Glomerular endothelial cell (primary cell): ENCODE results near the gene MRPL53. TPM values are rescaled to one million over a fixed set of nuclear protein-coding genes. Genes with fewer than 3 reads are reported as not detected.
"Not testable (repeated sequence)": the region's sequence is repeated elsewhere in the genome, so short reads cannot be mapped to it uniquely, and the experiment has no call there.

Experiments used
- DNase-seq: peaks from one replicate; pipeline ENCODE4 v3.0.0-alpha.2; 2011; ENCODE audit warnings: low read depth, low spot score; ENCODE audit errors: extremely low read depth
- total RNA-seq: library from RNA; depleted of rRNA; stranded (reverse); fragments of >200 nt; gene quantifications from 2 replicates; pipeline ENCODE4 v1.2.3, GENCODE V29; 2015

MRPL53 gene
- total RNA-seq, 1 donor from 2014 or later: 17.0 TPM

DNA sequence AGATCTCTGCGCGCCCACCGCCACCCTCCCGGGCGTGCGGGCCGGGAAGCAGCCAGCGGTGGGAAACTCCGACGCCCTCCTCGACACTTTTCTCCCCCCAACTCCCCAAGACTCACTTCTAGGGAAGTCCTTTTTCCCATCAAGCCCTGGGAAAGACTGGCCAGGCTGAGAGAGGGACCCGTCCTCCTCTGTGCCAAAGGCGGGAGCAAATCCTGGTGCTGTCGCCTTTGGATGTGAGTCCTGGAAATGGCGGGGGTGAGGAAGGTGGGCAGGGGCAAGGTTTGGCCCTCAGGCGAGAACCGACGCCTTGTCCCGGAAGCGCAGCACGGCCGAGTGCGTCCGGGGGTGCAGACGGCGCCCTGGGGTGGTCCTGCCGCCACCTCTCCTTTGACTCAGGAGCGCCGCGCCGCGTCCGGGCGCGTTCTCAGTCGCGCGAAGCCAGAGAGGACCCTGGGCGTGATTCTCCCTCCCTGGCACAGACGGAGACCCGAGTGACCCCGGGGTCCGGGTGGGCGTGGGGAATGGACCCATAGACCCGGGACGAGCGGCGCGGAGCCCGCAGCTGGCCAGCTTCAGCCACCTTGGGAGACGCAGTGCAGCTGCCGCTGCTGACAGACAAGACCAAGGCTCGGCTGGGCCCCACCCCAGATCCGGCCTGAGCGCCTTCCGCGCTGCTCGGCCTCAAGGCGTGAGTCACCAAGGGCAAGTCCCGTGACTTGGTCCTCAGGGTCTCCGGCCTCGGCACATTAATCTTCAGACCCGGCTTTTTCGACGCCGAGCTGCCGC is 30.4 kb upstream of the MRPL53 start:
- no peak for DNase-seq

GRCh38 chr2:74502147-74502719 is 29.8 kb upstream of the MRPL53 start:
- DNase-seq: no peak

DNA sequence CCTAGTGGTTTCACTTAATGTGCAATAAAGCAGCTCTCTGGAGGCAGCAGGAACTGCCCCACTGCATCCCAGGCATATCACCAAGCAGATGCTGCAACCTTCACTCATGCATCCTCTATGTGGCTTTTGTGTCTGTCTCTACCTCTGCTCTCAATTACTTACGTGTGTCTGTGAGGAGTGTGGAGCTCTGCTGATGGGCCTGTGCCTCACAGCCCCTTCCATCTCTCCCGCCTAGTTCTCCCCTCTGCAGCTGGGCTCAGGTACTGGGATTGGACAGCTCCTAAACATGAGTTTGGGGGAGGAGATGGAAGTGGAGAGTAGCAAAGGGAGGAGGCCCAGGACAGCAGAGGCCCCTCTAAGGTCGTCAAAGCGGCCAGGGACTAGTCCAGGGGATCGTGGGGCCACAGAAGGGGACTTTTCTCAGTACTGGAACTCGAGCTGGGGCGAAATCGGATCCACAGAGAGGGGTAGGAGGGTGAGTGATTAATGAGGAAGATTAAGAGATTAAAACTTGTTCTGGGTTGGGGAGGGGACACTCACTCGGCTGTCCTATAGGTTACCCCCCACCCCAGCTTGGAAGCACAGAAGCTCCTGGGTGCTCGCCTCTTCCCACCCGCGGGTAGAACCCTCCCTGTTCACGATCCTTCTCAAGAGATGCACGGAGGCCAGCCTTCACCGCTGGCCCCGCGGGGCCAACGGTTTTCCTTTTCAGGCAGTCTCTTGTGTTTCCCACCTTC is 29.0 kb upstream of the MRPL53 start:
- DNase-seq: no peak

DNA sequence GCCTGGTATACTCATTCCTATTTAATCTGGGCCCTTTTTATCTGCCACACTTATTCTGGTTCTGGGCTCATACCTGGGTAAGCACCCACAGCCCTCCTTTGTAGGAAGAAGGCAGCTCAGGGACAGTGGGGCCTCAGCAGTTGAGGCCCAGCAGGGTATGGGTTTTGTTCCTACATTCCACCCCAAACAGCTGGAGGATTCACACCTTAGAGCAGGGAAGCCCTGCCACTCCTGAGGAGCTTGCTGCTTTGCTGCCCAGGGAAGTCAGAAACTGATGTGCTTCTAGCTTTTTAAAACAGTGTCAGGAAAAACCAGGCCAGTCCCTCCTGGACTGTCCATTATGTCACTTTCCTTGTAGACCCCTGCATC is 28.1 kb upstream of the MRPL53 start:
- no peak for DNase-seq

DNA sequence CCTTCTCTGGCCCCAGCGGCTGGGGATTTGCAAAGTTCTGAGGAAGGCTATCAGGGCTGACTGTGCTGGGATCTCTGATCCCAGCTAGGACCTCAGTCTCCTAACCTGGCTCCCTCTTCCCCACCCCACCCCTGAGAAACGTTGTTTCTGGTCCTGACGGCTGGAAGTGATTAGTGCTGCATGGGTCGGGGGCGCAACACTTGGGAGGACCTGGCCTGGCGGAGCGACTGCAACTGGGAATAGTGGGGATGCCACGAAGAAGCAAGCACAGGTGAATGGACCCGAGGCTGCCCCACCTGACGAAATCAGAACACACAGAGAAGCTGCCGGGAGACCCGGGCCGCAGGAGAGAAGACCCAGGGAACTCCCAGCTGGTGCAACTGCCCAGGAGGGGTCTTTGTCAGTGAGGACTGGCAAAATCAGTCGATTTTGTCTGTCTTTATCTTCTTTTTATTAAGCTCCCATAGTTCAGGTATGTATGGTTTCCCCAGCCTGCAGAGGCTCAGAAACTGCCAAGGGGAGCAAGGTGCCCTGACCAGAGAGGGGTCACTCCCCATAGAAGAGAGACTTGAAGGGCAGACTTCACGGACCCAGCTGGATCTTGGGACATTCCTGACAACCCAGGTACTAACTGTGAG is 27.6 kb upstream of the MRPL53 start:
- no peak for DNase-seq

- DNase-seq: no peak
Measured at GRCh38 chr2:74499267-74499939, 26.9 kb upstream of the MRPL53 start, which contains the start of gene LBX2. Gene LBX2 (minus strand): TSS chr2:74499603. CDS start chr2:74499537, 66 bp downstream.

- DNase-seq: no peak
Measured at GRCh38 chr2:74498500-74499266, 26.2 kb upstream of the MRPL53 start.

- DNase-seq: no peak
Measured at GRCh38 chr2:74497777-74498499, 25.5 kb upstream of the MRPL53 start.

GRCh38 chr2:74496997-74497776 is 24.7 kb upstream of the MRPL53 start:
- DNase-seq: no peak

DNA sequence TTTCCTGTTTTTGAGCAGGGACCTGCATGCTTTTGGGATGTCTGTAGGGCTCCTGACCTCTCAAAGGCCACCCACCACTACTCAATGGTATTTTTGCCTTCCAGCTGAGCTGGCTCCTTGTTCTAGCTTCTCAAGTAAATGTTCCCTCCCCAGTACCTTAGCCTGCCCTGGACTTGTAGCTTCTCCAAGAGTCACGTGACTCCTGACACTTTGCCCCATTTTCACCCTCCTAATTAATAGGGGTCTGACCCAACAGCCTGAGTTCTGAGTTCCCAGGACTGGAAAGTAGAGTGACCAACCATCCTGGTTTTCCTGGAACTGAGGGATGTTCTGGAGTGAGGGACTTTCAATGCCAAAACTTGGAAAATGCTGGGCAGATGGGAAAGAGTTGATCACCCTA is 23.0 kb upstream of the MRPL53 start:
- DNase-seq: no peak

GRCh38 chr2:74493546-74493945 is 21.1 kb upstream of the MRPL53 start:
- no peak for DNase-seq

DNA sequence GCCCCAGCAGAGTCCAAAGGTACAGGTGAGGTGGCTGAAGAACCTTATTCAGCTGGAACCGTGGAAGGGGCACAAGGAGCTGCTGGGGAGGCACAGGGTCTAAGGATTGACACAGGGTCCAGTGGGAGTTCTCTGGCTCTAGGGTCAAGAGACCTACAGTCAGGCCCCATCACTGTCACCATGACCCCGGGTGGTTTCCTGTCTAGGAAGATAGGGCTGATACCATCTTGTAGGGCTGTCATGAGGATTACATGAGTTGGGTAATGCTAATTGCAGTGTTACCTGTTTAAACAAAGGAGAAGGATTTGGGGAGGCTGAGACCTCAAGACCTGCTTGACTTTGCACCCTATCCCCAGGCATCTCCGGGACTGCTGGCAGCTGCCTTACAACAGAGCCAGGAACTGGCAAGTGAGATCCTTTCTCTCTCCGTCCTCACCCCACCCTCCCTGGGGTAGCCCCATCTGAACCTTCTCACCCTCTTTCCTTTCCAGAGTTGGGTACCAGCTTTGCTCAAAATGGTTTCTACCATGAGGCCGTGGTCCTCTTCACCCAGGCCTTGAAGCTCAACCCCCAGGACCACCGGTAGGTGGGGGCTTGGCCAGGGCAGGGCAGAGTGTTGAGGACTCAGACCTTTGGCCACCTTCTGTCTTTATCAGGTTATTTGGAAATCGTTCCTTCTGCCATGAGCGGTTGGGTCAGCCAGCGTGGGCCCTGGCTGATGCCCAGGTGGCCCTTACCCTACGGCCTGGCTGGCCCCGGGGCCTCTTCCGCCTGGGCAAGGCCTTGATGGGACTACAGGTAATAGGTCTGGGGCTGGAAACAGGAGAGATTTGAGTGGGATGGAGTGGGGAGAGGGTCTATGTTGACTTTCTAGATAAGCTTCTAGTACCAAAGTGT is 19.4 kb upstream of the MRPL53 start:
- no peak for DNase-seq

DNA sequence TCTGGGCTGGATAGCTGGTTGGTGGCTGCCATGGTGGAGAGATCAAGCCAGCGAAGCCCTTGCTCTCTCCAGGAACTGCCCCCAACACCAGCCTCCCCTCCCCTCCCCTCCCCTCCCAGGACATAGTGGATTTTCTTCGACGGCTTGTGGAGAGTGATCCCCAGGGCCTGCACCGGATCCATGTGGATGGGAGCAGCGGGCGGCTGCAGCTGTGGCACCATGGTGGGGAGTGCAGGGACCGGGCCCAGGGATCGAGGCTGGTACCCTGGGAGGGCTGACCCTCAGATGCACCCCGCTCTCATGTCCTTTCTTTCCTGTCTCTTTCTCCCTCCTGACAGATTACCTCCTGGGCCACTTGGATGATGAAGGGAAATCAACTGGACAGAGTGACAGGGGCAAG is 17.4 kb upstream of the MRPL53 start:
- no peak for DNase-seq

- DNase-seq: no peak
Measured at GRCh38 chr2:74488643-74489481, 16.4 kb upstream of the MRPL53 start.

- DNase-seq: no peak
Measured at GRCh38 chr2:74486141-74486540, 13.7 kb upstream of the MRPL53 start.

DNA sequence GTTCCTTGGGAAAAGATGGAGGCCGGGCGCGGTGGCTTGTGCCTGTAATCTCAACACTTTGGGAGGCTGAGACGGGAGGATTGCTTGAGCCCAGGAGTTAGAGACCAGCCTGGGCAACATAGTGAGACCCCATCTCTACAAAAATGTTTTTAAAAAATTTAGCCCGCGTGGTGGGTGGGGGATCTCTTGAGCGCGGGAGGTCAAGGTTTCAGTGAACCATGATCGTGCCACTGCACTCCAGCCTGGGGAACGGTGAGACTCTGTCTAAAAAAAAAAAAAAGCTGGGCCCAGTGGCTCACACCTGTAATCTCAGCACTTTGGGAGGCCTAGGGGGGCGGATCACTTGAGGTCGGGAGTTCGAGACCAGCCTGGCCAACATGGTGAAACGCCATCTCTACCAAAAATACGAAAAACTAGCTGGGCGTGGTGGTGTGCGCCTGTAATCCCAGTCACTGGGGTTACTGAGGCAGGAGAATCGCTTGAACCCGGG is 11.2 kb upstream of the MRPL53 start:
- DNase-seq: not testable (repeated sequence)
